ENCODE results near the gene KIF3A.
A peak's percentile ranks its signal among the peaks of the same experiment; 100 is the strongest.

KIF3A gene

GRCh38 chr5:132753135-132753987 is 16.0 kb upstream of the KIF3A start:
- no peak for DNase-seq (ENCODE audit: low read depth, low spot score)

GRCh38 chr5:132752581-132753125 is 15.3 kb upstream of the KIF3A start:
- no peak for DNase-seq (ENCODE audit: low read depth, low spot score)

GRCh38 chr5:132751971-132752580 is 14.7 kb upstream of the KIF3A start:
- DNase-seq (ENCODE audit: low read depth, low spot score): no peak

GRCh38 chr5:132751444-132751843 is 14.1 kb upstream of the KIF3A start:
- no peak for DNase-seq (ENCODE audit: low read depth, low spot score)

- no peak for DNase-seq (ENCODE audit: low read depth, low spot score)
Observed at GRCh38 chr5:132750471-132751230, 13.3 kb upstream of the KIF3A start.

- DNase-seq (ENCODE audit: low read depth, low spot score): no peak
Observed at GRCh38 chr5:132749506-132749905, 12.2 kb upstream of the KIF3A start.

GRCh38 chr5:132748522-132749000 is 11.2 kb upstream of the KIF3A start:
- no peak for DNase-seq (ENCODE audit: low read depth, low spot score)

- DNase-seq (ENCODE audit: low read depth, low spot score): no peak
Observed at GRCh38 chr5:132747616-132748440, 10.5 kb upstream of the KIF3A start.

- DNase-seq (ENCODE audit: low read depth, low spot score): peak; percentile 47
Observed at GRCh38 chr5:132746954-132747615, 9.7 kb upstream of the KIF3A start, which contains the start of gene CCNI2. Gene CCNI2, plus strand, starts transcription at chr5:132747426. Its CDS starts 70 bp downstream, at chr5:132747496.

- DNase-seq (ENCODE audit: low read depth, low spot score): no peak
Observed at GRCh38 chr5:132746592-132746953, 9.2 kb upstream of the KIF3A start.

- DNase-seq (ENCODE audit: low read depth, low spot score): no peak
Observed at GRCh38 chr5:132744659-132745058, 7.3 kb upstream of the KIF3A start.

- no peak for DNase-seq (ENCODE audit: low read depth, low spot score)
Observed at GRCh38 chr5:132742626-132743025, 5.3 kb upstream of the KIF3A start.

GRCh38 chr5:132742158-132742557 is 4.8 kb upstream of the KIF3A start:
- no peak for DNase-seq (ENCODE audit: low read depth, low spot score)

GRCh38 chr5:132739232-132739631 is 1.9 kb upstream of the KIF3A start:
- DNase-seq (ENCODE audit: low read depth, low spot score): no peak

GRCh38 chr5:132737982-132738681 is 786 bp upstream of the KIF3A start:
- no peak for DNase-seq (ENCODE audit: low read depth, low spot score)

GRCh38 chr5:132734687-132735086 is 2.7 kb downstream of the KIF3A start:
- no peak for DNase-seq (ENCODE audit: low read depth, low spot score)

GRCh38 chr5:132733499-132734148 is 3.7 kb downstream of the KIF3A start:
- no peak for DNase-seq (ENCODE audit: low read depth, low spot score)

GRCh38 chr5:132729896-132730295 is 7.5 kb downstream of the KIF3A start:
- DNase-seq (ENCODE audit: low read depth, low spot score): no peak

GRCh38 chr5:132725745-132726144 is 11.6 kb downstream of the KIF3A start:
- DNase-seq (ENCODE audit: low read depth, low spot score): no peak
